HepG2 (cell line): Measurements from ENCODE around the gene APOL4. TPM values are rescaled to one million over a fixed set of nuclear protein-coding genes. Genes with fewer than 3 reads are reported as not detected.
A peak's percentile ranks its signal among the peaks of the same experiment; 100 is the strongest.

Experiments
- CEBPB ChIP-seq: IDR thresholded peaks from 2 replicates; pipeline ENCODE4 v1.6.1; 2011; ENCODE audit warnings: low read depth, low read length, improper control_type of control experiment, borderline replicate concordance
- CEBPG ChIP-seq: IDR thresholded peaks from 2 replicates; pipeline ENCODE4 v1.6.1; 2016
- DRAP1 ChIP-seq: IDR thresholded peaks from 2 replicates; pipeline ENCODE4 v1.6.1; 2016; ENCODE audit warnings: missing genetic modification reagents, missing compliant biosample characterization
- FOSL2 ChIP-seq: sonication (generic); formaldehyde crosslinking; IDR thresholded peaks from 2 replicates; pipeline ENCODE4 v1.4.0; 2020; ENCODE audit warnings: missing genetic modification reagents
- FOXO1 ChIP-seq: sonication (generic); formaldehyde crosslinking; IDR thresholded peaks from 2 replicates; pipeline ENCODE4 v1.4.0; 2020; ENCODE audit warnings: missing genetic modification reagents
- HDAC1 ChIP-seq: sonication (generic); formaldehyde crosslinking; IDR thresholded peaks from 2 replicates; pipeline ENCODE4 v1.5.1; 2020; ENCODE audit warnings: mild to moderate bottlenecking, missing genetic modification reagents
- IKZF5 ChIP-seq: IDR thresholded peaks from 2 replicates; pipeline ENCODE4 v1.6.1; 2018; ENCODE audit warnings: missing genetic modification reagents, mild to moderate bottlenecking, missing compliant biosample characterization
- JUNB ChIP-seq: sonication (generic); formaldehyde crosslinking; IDR thresholded peaks from 2 replicates; pipeline ENCODE4 v1.8.0; 2022; ENCODE audit warnings: missing genetic modification reagents, mild to moderate bottlenecking, borderline replicate concordance
- MED1 ChIP-seq: sonication (generic); formaldehyde crosslinking; IDR thresholded peaks from 2 replicates; pipeline ENCODE4 v1.4.0; 2020; ENCODE audit warnings: missing genetic modification reagents
- NCOA2 ChIP-seq: sonication (generic); formaldehyde crosslinking; IDR thresholded peaks from 2 replicates; pipeline ENCODE4 v1.8.0; 2022; ENCODE audit warnings: inconsistent platforms
- NR2F2 ChIP-seq: IDR thresholded peaks from 2 replicates; pipeline ENCODE4 v1.6.1; 2012; ENCODE audit warnings: low read depth, inconsistent platforms, borderline replicate concordance
- POLR2AphosphoS5 ChIP-seq: IDR thresholded peaks from 2 replicates; pipeline ENCODE4 v1.6.1; 2012; ENCODE audit warnings: low read depth, low read length
- SALL1 ChIP-seq: sonication (generic); formaldehyde crosslinking; IDR thresholded peaks from 2 replicates; pipeline ENCODE4 v1.8.0; 2022; ENCODE audit warnings: mild to moderate bottlenecking, missing genetic modification reagents
- SNAPC2 ChIP-seq: sonication (generic); formaldehyde crosslinking; IDR thresholded peaks from 2 replicates; pipeline ENCODE4 v1.8.1; 2022; ENCODE audit warnings: mild to moderate bottlenecking, missing genetic modification reagents
- SPEN ChIP-seq: sonication (generic); formaldehyde crosslinking; IDR thresholded peaks from 2 replicates; pipeline ENCODE4 v1.5.1; 2020; ENCODE audit warnings: low read depth, mild to moderate bottlenecking, missing genetic modification reagents
- ZBED4 ChIP-seq: sonication (generic); formaldehyde crosslinking; IDR thresholded peaks from 2 replicates; pipeline ENCODE4 v1.4.0; 2020; ENCODE audit warnings: missing genetic modification reagents, borderline replicate concordance
- ZMYM4 ChIP-seq: sonication (generic); formaldehyde crosslinking; IDR thresholded peaks from 2 replicates; pipeline ENCODE4 v1.8.1; 2023; ENCODE audit warnings: mild to moderate bottlenecking, missing genetic modification reagents
- ZNF292 ChIP-seq: sonication (generic); formaldehyde crosslinking; IDR thresholded peaks from 2 replicates; pipeline ENCODE4 v1.8.1; 2022; ENCODE audit warnings: mild to moderate bottlenecking, low read depth, missing genetic modification reagents, borderline replicate concordance
- ZNF296 ChIP-seq: sonication (generic); formaldehyde crosslinking; conservative IDR thresholded peaks from 2 replicates; pipeline ENCODE4 v1.5.0; 2020; ENCODE audit warnings: mild to moderate bottlenecking, missing genetic modification reagents
- ZNF580 ChIP-seq: IDR thresholded peaks from 2 replicates; pipeline ENCODE4 v1.6.1; 2016; ENCODE audit warnings: low read depth, borderline replicate concordance
- ZNF614 ChIP-seq: IDR thresholded peaks from 2 replicates; pipeline ENCODE4 v1.6.1; 2018; ENCODE audit warnings: missing biosample characterization, missing genetic modification reagents, inconsistent platforms, borderline replicate concordance
- ZSCAN29 ChIP-seq: sonication (generic); formaldehyde crosslinking; conservative IDR thresholded peaks from 2 replicates; pipeline ENCODE4 v1.4.0; 2020; ENCODE audit warnings: mild to moderate bottlenecking, missing genetic modification reagents
- ZSCAN5A ChIP-seq: sonication (generic); formaldehyde crosslinking; IDR thresholded peaks from 2 replicates; pipeline ENCODE4 v1.8.0; 2022; ENCODE audit warnings: mild to moderate bottlenecking, missing genetic modification reagents, borderline replicate concordance
- polyA plus RNA-seq, 8 experiments: library from polyadenylated mRNA; depleted of rRNA in 3 of 8; stranded (reverse) in 7 of 8; unstranded in 1 of 8; fragments of >200 nt; fragmentation: Illumina TruSeq in 4 of 8; extraction: Trizol in 4 of 8; gene quantifications; 2 replicates each; pipeline versions ENCODE4 v1.2.1 to v1.2.3, GENCODE V29; 2011 to 2016; ENCODE audit warnings: low read depth in 4 of 8, missing spikeins in 1 of 8, mixed read lengths in 1 of 8; ENCODE audit not compliant: insufficient read depth in 1 of 8
- total RNA-seq, 5 experiments: library from RNA; depleted of rRNA; stranded (reverse); fragments of >200 nt; fragmentation: Illumina TruSeq; extraction: Trizol; gene quantifications; 2 replicates each; pipeline ENCODE4 v1.2.3, GENCODE V29; 2016; ENCODE audit warnings: low read depth in 1 of 5

The APOL4 gene
- total and polyA plus RNA-seq, 2 of the 13 experiments (the other 11 are each of a cell fraction or from before 2014, with no cell fraction given) = 0.77 to 2.8 TPM

GRCh38 chr22:36250292-36250960 lies 48.8 kb upstream of the APOL4 start (continued):
- TF ChIP-seq ZBED4 (CRISPR knock-in tag) (peak; percentile 92; the same call in 1 of the 2 replicates), CEBPB (peak; percentile 68; the same call in 1 of the 2 replicates), NR2F2 (peak; percentile 67; the same call in 1 of the 2 replicates), HDAC1 (CRISPR knock-in tag) (peak; percentile 70), SNAPC2 (CRISPR knock-in tag) (0 out of 2 replicates have a peak, but pooled peaks have one; percentile 29), IKZF5 (CRISPR knock-in tag) (peak; percentile 72; the same call in 1 of the 2 replicates), CEBPG (CRISPR knock-in tag) (peak; percentile 90), POLR2AphosphoS5 (peak; percentile 43), ZNF614 (CRISPR knock-in tag) (peak; percentile 42; the same call in 1 of the 2 replicates), FOXO1 (peak; percentile 27; the same call in 1 of the 2 replicates), DRAP1 (peak; percentile 89), SPEN (peak; percentile 62; the same call in 1 of the 2 replicates), ZSCAN29 (peak; percentile 50; the same call in 1 of the 2 replicates), ZNF296 (CRISPR knock-in tag) (0 out of 2 replicates have a peak, but pooled peaks have one; percentile 43), SALL1 (CRISPR knock-in tag) (peak; percentile 94), ZSCAN5A (0 out of 2 replicates have a peak, but pooled peaks have one; percentile 11), ZNF580 (0 out of 2 replicates have a peak, but pooled peaks have one; percentile 17), ZNF292 (CRISPR knock-in tag) (peak; percentile 47; the same call in 1 of the 2 replicates), MED1 (CRISPR knock-in tag) (peak; percentile 98), FOSL2 (peak; percentile 64), ZMYM4 (CRISPR knock-in tag) (0 out of 2 replicates have a peak, but pooled peaks have one; percentile 21), JUNB (CRISPR knock-in tag) (peak; percentile 39; the same call in 1 of the 2 replicates), NCOA2 (CRISPR knock-in tag) (0 out of 2 replicates have a peak, but pooled peaks have one; percentile 14)
